RWPE2 (cell line): ENCODE results near the gene CTNNA1.

ENCODE experiments used
- ATAC-seq: fragments of 200-7000 bp; cut with Tn5 transposase; 3 replicates; pipeline ENCODE4 v1.9.1; 2021; ENCODE audit warnings: low read depth
- DNase-seq: peaks from one replicate; pipeline ENCODE4 v3.0.0-alpha.2; 2020; ENCODE audit warnings: low spot score
- H3K27ac ChIP-seq: fragments of 450-650 bp; 2 replicates; pipeline ENCODE4 v1.5.1; 2017; ENCODE audit warnings: mild to moderate bottlenecking; ENCODE audit not compliant: poor library complexity, severe bottlenecking
- H3K27me3 ChIP-seq: fragments of 250-450 bp; sonication (Bioruptor Pico); 2 replicates; pipeline ENCODE4 v1.5.1; 2021; ENCODE audit warnings: mild to moderate bottlenecking, moderate library complexity; ENCODE audit not compliant: insufficient read depth, poor library complexity, severe bottlenecking
- H3K36me3 ChIP-seq: fragments of 250-450 bp; sonication (Bioruptor Pico); 2 replicates; pipeline ENCODE4 v1.5.1; 2020; ENCODE audit warnings: low read depth, mild to moderate bottlenecking, moderate library complexity
- H3K4me1 ChIP-seq: fragments of 250-450 bp; sonication (Bioruptor Pico); 2 replicates; pipeline ENCODE4 v1.5.1; 2021; ENCODE audit warnings: mild to moderate bottlenecking, moderate library complexity; ENCODE audit not compliant: insufficient read depth, poor library complexity, severe bottlenecking
- H3K4me3 ChIP-seq: fragments of 250-450 bp; sonication (Bioruptor Pico); 2 replicates; pipeline ENCODE4 v1.5.1; 2021; ENCODE audit warnings: mild to moderate bottlenecking, moderate library complexity; ENCODE audit not compliant: severe bottlenecking
- H3K9me3 ChIP-seq: fragments of 250-450 bp; sonication (Bioruptor Pico); 2 replicates; pipeline ENCODE4 v1.5.1; 2021; ENCODE audit warnings: mild to moderate bottlenecking, moderate library complexity; ENCODE audit not compliant: severe bottlenecking
- CTCF ChIP-seq: fragments of 450-650 bp; IDR thresholded peaks from one replicate; pipeline ENCODE4 v1.5.1; 2017; ENCODE audit warnings: mild to moderate bottlenecking, moderate library complexity; ENCODE audit not compliant: poor library complexity, severe bottlenecking

The CTNNA1 gene

GRCh38 chr5:138849882-138850281, 96.7 kb downstream of the CTNNA1 start:
- DNase-seq (no peak), ATAC-seq (no peak)
- H3K9me3 ChIP-seq = no peaks in the 10 kb centered on the region
- H3K27me3 ChIP-seq = no peaks in the 10 kb centered on the region
- peaks cover 56% of the 10 kb centered on the region for H3K4me1 ChIP-seq
- peaks cover 23% of the 10 kb centered on the region for H3K36me3 ChIP-seq
- peak overlapping the region; percentile 11 for H3K27ac ChIP-seq
- no peak for TF ChIP-seq CTCF
- H3K4me3 ChIP-seq = no peak overlapping the region

GRCh38 chr5:138850865-138851435, 97.7 kb downstream of the CTNNA1 start:
- no peak for TF ChIP-seq CTCF
- no peak for DNase-seq
- Histone ChIP-seq H3K36me3 (peaks cover 22% of the 10 kb centered on the region), H3K9me3 (no peaks in the 10 kb centered on the region), H3K4me1 (peaks cover 45% of the 10 kb centered on the region), H3K27me3 (no peaks in the 10 kb centered on the region), H3K4me3 (no peak overlapping the region), H3K27ac (no peak overlapping the region)
- peak; percentile 81 for ATAC-seq

GRCh38 chr5:138853132-138853531, 99.9 kb downstream of the CTNNA1 start:
- Histone ChIP-seq H3K36me3 (peaks cover 16% of the 10 kb centered on the region), H3K27ac (no peak overlapping the region), H3K4me3 (no peak overlapping the region), H3K9me3 (no peaks in the 10 kb centered on the region), H3K27me3 (no peaks in the 10 kb centered on the region), H3K4me1 (peaks cover 33% of the 10 kb centered on the region)
- no peak for DNase-seq
- no peak for TF ChIP-seq CTCF
- no peak for ATAC-seq

- peaks cover 7% of the 10 kb centered on the region for H3K9me3 ChIP-seq
- no peak for TF ChIP-seq CTCF
- H3K4me3 ChIP-seq = no peak overlapping the region
- ATAC-seq (no peak), DNase-seq (no peak)
- H3K36me3 ChIP-seq = peaks cover 15% of the 10 kb centered on the region
- peaks cover 29% of the 10 kb centered on the region for H3K4me1 ChIP-seq
- no peak overlapping the region for H3K27ac ChIP-seq
- H3K27me3 ChIP-seq = no peaks in the 10 kb centered on the region
Measured at GRCh38 chr5:138867011-138867410, 113.8 kb downstream of the CTNNA1 start.

GRCh38 chr5:138869038-138869437, 115.8 kb downstream of the CTNNA1 start:
- TF ChIP-seq CTCF = no peak
- no peaks in the 10 kb centered on the region for H3K27me3 ChIP-seq
- DNase-seq (no peak), ATAC-seq (no peak)
- H3K27ac ChIP-seq = no peak overlapping the region
- peaks cover 29% of the 10 kb centered on the region for H3K4me1 ChIP-seq
- no peak overlapping the region for H3K4me3 ChIP-seq
- H3K9me3 ChIP-seq = no peaks in the 10 kb centered on the region
- no peaks in the 10 kb centered on the region; the same call in 1 of the 2 replicates for H3K36me3 ChIP-seq
